Prostate gland (tissue), 2 donors: Measurements from ENCODE around the gene UGGT1. TPM values are rescaled to one million over a fixed set of nuclear protein-coding genes. Genes with fewer than 3 reads are reported as not detected.

ENCODE experiments used
- DNase-seq: peaks from one replicate; pipeline ENCODE4 v3.0.0-alpha.2; 2019; ENCODE audit warnings: low spot score
- H3K27ac ChIP-seq, 2 donors: fragments of 200-600 bp; sonication (generic); 2 replicates each; pipeline ENCODE4 v1.5.1; 2017 to 2019
- H3K27me3 ChIP-seq: fragments of 200-600 bp; sonication (generic); replicated peaks from 2 replicates; pipeline ENCODE4 v1.5.1; 2019; ENCODE audit not compliant: insufficient read depth
- H3K36me3 ChIP-seq, 2 donors: fragments of 200-600 bp; sonication (generic); 1 replicate in 1 of 2; 2 replicates in 1 of 2; pipeline versions ENCODE4 v1.5.1 to v1.8.1; 2017 to 2019
- H3K4me1 ChIP-seq: fragments of 200-600 bp; sonication (generic); replicated peaks from 2 replicates; pipeline ENCODE4 v1.5.1; 2019
- H3K4me3 ChIP-seq, 2 donors: fragments of 200-600 bp; sonication (generic); 2 replicates each; pipeline ENCODE4 v1.5.1; 2017 to 2019
- H3K9me3 ChIP-seq: fragments of 200-600 bp; sonication (generic); 2 replicates; pipeline ENCODE4 v1.5.1; 2017
- CTCF ChIP-seq, 4 experiments: fragments of 200-600 bp in 2 of 4; fragments of 450-650 bp in 2 of 4; sonication (generic) in 2 of 4; IDR thresholded peaks; 1 replicate in 3 of 4; 2 replicates in 1 of 4; pipeline ENCODE4 v1.5.1; 2016 to 2019; ENCODE audit warnings: antibody characterized with exemption in 4 of 4, mild to moderate bottlenecking in 2 of 4, moderate library complexity in 2 of 4
- POLR2A ChIP-seq: fragments of 450-650 bp; IDR thresholded peaks from one replicate; pipeline ENCODE4 v1.6.1; 2016; ENCODE audit warnings: antibody characterized with exemption, mild to moderate bottlenecking
- POLR2AphosphoS5 ChIP-seq: sonication (generic); formaldehyde crosslinking; IDR thresholded peaks from one replicate; pipeline ENCODE4 v1.6.1; 2017; ENCODE audit warnings: antibody characterized with exemption
- WGBS: methylation state at CpG from one replicate; pipeline ENCODE4 v1.1.5; 2018; 5-methylcytosine and 5-hydroxymethylcytosine counted together
- intact Hi-C: fragments of 100-400 bp; cut with DNase I; formaldehyde crosslinking; loops from one replicate; pipeline ENCODE4 v1.14.2; 2022
- total RNA-seq, 2 donors: library from RNA; depleted of rRNA; stranded (reverse); fragments of >200 nt; gene quantifications; one replicate each; pipeline ENCODE4 v1.1.0, GENCODE V29; 2016

UGGT1 gene
- total RNA-seq, 2 donors from 2014 or later, result 34.7 to 45.2 TPM

DNA sequence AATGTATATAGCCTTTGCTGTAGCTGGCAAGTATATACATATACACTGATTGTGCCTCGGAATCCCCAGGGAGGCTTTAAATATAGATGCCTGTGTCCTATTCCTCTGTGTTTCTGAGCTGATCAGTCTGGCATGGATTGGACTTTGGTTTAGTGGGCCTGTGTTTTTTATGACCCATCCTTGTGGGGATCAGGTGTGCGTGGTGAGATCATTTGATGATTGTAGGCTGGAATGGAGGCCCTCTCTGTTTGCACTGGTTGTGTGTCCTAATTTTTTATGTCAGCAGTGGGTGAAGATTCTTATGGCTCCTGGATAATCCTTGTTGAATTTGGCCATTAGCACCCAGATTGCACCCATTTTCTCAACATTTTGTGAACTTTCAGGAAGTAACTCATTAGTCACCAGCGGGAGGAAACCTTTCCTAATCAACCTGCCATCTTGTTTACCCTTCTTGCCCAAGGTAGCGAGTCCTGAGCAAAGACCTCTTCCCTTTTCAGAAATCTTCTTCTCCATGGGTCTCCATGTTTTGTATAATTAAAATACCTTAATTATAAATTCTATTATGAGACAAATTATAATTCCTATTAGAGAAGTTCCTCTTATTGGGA is 75.8 kb downstream of the UGGT1 start:
- no peaks in the 10 kb centered on the region for H3K4me1 ChIP-seq
- no peak overlapping the region for H3K27ac ChIP-seq
- 89% methylated on average over 4 of the region's 4 CpGs for WGBS
- intact Hi-C loops, result no loop called here
- peaks cover 0 to 5% of the 10 kb centered on the region in 2 donors for H3K36me3 ChIP-seq
- no peak overlapping the region for H3K4me3 ChIP-seq
- no peak for DNase-seq
- no peak for TF ChIP-seq POLR2A
- TF ChIP-seq POLR2AphosphoS5, result no peak
- no peak for TF ChIP-seq CTCF (IDR thresholded peaks at IDR 0.05)
- no peaks in the 10 kb centered on the region for H3K27me3 ChIP-seq
- H3K9me3 ChIP-seq, result no peaks in the 10 kb centered on the region

GRCh38 chr2:128169094-128169493 is 78.1 kb downstream of the UGGT1 start:
- Histone ChIP-seq H3K4me1 (no peaks in the 10 kb centered on the region), H3K4me3 (no peak overlapping the region), H3K27ac (no peak overlapping the region), H3K27me3 (no peaks in the 10 kb centered on the region), H3K9me3 (no peaks in the 10 kb centered on the region), H3K36me3 (peaks cover 0 to 5% of the 10 kb centered on the region in 2 donors)
- intact Hi-C loops, result no loop called here
- 82% methylated on average over 4 of the region's 4 CpGs for WGBS
- TF ChIP-seq POLR2A, result no peak
- TF ChIP-seq POLR2AphosphoS5, result no peak
- TF ChIP-seq CTCF (IDR thresholded peaks at IDR 0.05), result no peak
- no peak for DNase-seq

- TF ChIP-seq CTCF (IDR thresholded peaks at IDR 0.05) (no peak), POLR2AphosphoS5 (no peak), POLR2A (no peak)
- no peaks in the 10 kb centered on the region for H3K4me1 ChIP-seq
- peaks cover 0 to 5% of the 10 kb centered on the region in 2 donors for H3K36me3 ChIP-seq
- no peaks in the 10 kb centered on the region for H3K9me3 ChIP-seq
- WGBS, result 90% methylated on average over 3 of the region's 3 CpGs
- no peak overlapping the region for H3K4me3 ChIP-seq
- no peaks in the 10 kb centered on the region for H3K27me3 ChIP-seq
- H3K27ac ChIP-seq, result no peak overlapping the region
- no peak for DNase-seq
- intact Hi-C loops, result no loop called here
Observed at GRCh38 chr2:128169497-128169896, 78.5 kb downstream of the UGGT1 start.

DNA sequence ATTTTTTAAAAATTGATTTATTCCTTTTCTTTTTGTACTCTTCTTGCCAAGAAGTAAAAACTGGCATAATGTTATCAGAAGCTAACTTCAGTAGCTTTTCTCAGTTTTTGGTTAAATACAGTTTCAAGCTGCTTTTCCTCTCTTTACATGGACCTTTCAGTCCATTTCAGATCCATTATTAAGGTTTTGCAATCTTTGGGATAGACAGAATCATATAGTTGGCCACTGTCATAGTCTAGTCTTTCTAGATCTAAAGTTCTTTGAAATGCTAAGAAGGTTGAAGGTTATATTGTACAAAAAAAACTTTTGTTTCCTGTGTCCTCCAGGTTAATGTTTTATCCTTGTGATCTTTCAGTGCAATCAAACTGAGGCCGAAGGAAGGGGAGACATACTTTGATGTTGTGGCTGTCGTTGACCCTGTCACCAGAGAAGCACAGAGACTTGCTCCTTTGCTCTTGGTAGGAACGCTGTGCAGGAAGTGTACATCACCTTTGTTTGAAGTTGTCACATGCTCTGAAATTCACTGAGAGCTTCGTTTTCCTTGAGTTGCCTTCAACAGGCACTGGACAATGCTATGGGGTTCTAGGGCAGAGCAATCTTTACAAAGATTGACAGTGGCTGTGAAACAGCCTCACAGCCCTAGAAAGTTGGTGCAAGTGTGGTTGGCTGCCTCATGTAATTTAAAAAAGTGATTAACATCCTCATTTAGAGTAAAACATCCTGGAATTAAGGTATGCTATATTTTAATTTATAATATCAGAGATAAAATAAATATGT is 79.1 kb downstream of the UGGT1 start:
- Histone ChIP-seq H3K27ac (no peak overlapping the region), H3K36me3 (peaks cover 4 to 5% of the 10 kb centered on the region in 2 donors), H3K4me1 (no peaks in the 10 kb centered on the region), H3K27me3 (no peaks in the 10 kb centered on the region), H3K4me3 (no peak overlapping the region), H3K9me3 (no peaks in the 10 kb centered on the region)
- WGBS, result 47% methylated on average over 4 of the region's 4 CpGs
- intact Hi-C loops, result loop anchor here (10.0 kb wide), 1 partner anchor 135 kb away; no protein-coding TSS in a partner anchor
- DNase-seq, result no peak
- TF ChIP-seq CTCF (IDR thresholded peaks at IDR 0.05) (no peak), POLR2AphosphoS5 (no peak), POLR2A (no peak)

- WGBS, result 71% methylated on average over 6 of the region's 6 CpGs
- no peaks in the 10 kb centered on the region for H3K4me1 ChIP-seq
- TF ChIP-seq POLR2AphosphoS5 (no peak), CTCF (IDR thresholded peaks at IDR 0.05) (no peak), POLR2A (no peak)
- no peaks in the 10 kb centered on the region for H3K9me3 ChIP-seq
- DNase-seq, result no peak
- H3K36me3 ChIP-seq, result peaks cover 4 to 5% of the 10 kb centered on the region in 2 donors
- no peak overlapping the region for H3K27ac ChIP-seq
- intact Hi-C loops, result loop anchor here (10.0 kb wide), 1 partner anchor 134 kb away; no protein-coding TSS in a partner anchor
- H3K4me3 ChIP-seq, result no peak overlapping the region
- H3K27me3 ChIP-seq, result no peaks in the 10 kb centered on the region
Observed at GRCh38 chr2:128170776-128171175, 79.8 kb downstream of the UGGT1 start.
